Measurements from ENCODE around the gene LPAR3. TPM values are rescaled to one million over a fixed set of nuclear protein-coding genes. Genes with fewer than 3 reads are reported as not detected.

The LPAR3 gene
- total RNA-seq, 1 donor, result 3.6 TPM

- peak; percentile 41 for DNase-seq (ENCODE audit: low read depth)
- H3K4me3 ChIP-seq (ENCODE audit: low read depth, low read length), result no peak overlapping the region
- no peak for TF ChIP-seq CTCF (IDR thresholded peaks at IDR 0.05; ENCODE audit: insufficient read depth, low read length)
Observed at GRCh38 chr1:84835169-84835568, 57.8 kb downstream of the LPAR3 start.

DNA sequence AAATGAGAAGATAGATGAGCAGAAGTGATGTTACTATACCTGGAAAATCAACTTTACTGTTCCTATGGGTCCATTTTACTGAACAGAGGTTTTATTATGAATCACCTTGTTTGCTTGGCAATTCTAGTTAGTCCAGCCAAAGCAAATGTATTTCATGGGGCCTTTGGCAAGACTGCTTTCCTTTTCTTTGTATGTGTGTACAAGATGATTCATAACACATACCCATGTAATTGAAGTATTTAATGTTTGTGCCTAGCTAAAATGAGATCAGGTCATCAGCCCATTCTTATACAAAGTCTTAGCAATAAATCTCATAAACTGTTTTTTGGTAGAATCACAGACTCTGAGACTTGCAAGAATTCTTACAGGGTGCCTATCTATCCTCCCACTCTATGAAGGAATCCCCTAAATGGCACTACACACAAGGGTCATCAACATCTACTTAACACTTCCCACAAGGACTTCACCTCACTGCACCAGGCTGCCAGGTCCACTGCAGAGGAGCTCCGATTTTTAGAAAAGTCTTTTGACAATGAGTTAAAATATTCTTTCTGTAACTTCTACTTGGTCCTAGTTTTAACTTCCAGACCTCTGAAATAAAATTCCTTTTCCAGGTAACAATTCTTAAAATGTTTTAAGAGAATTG is 58.5 kb downstream of the LPAR3 start:
- no peak for TF ChIP-seq CTCF (IDR thresholded peaks at IDR 0.05; ENCODE audit: insufficient read depth, low read length)
- DNase-seq (ENCODE audit: low read depth), result peak; percentile 85
- no peak overlapping the region for H3K4me3 ChIP-seq (ENCODE audit: low read depth, low read length)

DNA sequence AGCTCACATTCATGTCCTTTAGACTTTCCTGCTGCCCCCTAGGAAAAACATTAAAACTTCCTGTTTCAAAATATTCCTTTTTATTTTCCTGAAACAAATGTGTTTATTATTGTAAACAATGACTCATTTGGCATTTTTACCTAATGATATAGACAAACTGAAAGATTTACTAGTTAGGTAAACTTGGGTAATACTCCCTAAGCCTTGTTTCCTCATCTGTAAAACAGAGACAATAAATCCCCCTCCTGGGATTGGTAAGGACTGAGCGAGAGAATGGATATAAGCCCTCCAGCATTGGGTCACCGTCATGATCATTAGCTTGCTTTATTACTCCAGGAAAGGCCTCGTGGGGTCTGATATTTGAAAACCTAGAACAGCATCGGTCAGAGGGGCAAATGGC is 59.8 kb downstream of the LPAR3 start:
- no peak for TF ChIP-seq CTCF (IDR thresholded peaks at IDR 0.05; ENCODE audit: insufficient read depth, low read length)

DNA sequence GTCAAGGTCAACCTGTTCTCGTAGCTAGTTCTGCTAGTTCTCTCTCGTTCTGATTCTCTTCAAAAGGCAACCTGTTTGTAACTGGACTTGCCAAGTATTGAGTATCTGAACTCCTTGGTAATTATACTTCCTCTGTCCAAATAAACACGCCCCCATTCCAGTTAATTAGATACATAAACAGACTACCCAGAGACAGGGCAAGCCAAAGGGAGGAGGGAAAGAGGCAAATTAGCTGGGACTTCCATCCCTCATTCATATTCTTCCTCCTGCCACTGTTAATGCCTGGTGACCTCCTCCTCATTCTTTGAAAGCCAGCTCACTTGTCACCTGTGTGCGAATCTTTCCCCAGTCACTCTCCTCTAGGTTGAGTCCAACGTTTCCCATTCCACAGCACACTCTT is 62.9 kb downstream of the LPAR3 start:
- no peak for DNase-seq (ENCODE audit: low read depth)
- no peak overlapping the region for H3K4me3 ChIP-seq (ENCODE audit: low read depth, low read length)
- TF ChIP-seq CTCF (IDR thresholded peaks at IDR 0.05; ENCODE audit: insufficient read depth, low read length), result no peak

More for the DNA sequence above, 59.8 kb downstream of the LPAR3 start:
- DNase-seq (ENCODE audit: low read depth), result no peak
- no peak overlapping the region for H3K4me3 ChIP-seq (ENCODE audit: low read depth, low read length)

GRCh38 chr1:84827976-84828375 is 65.0 kb downstream of the LPAR3 start:
- no peak overlapping the region for H3K4me3 ChIP-seq (ENCODE audit: low read depth, low read length)
- TF ChIP-seq CTCF (IDR thresholded peaks at IDR 0.05; ENCODE audit: insufficient read depth, low read length), result no peak

DNA sequence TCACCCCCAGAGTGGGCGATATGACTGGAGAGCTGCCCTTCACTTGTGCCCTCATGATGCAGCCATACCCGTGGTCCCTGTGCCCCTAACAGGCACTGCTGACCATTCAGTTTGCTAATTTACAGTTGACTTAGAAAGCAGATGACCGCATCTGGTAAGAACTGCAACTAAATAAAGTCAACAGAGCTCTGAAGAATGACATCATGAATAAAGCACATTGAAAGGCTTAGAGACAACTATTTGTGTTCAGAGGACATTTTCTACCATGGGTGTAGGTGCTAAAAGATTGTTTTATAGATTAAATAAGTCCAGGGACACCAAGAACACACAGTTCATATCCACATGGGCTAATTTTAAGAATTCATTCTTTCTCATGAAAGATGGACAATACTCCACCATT is 65.5 kb downstream of the LPAR3 start:
- no peak for DNase-seq (ENCODE audit: low read depth)
- H3K4me3 ChIP-seq (ENCODE audit: low read depth, low read length), result no peak overlapping the region
- no peak for TF ChIP-seq CTCF (IDR thresholded peaks at IDR 0.05; ENCODE audit: insufficient read depth, low read length)

More at GRCh38 chr1:84827976-84828375, 65.0 kb downstream of the LPAR3 start:
- no peak for DNase-seq (ENCODE audit: low read depth)

GRCh38 chr1:84825161-84825560 is 67.8 kb downstream of the LPAR3 start:
- no peak for TF ChIP-seq CTCF (IDR thresholded peaks at IDR 0.05; ENCODE audit: insufficient read depth, low read length)
- H3K4me3 ChIP-seq (ENCODE audit: low read depth, low read length), result no peak overlapping the region
- DNase-seq (ENCODE audit: low read depth), result no peak
